ENCODE results near the gene JUP. TPM values are rescaled to one million over a fixed set of nuclear protein-coding genes. Genes with fewer than 3 reads are reported as not detected.

JUP gene
- total RNA-seq (2012; rRNA removed) (12.9 and 14.7 TPM in 2 replicates), polyA plus RNA-seq (2012; rRNA removed) (27.3 and 28.4 TPM in 2 replicates), Bru-seq, nascent RNA (percentile 51 among the genes with signal in this experiment), BruChase-seq, experiment 1, labeled RNA remaining after a 6-hour chase (percentile 69 among the genes with signal in this experiment), BruChase-seq, experiment 2, labeled RNA remaining after a 2-hour chase (percentile 54 among the genes with signal in this experiment)
- polyA plus RNA-seq (2012; cell fraction: cytosol; rRNA removed): 14.0 and 35.6 TPM in 2 replicates
- polyA plus RNA-seq (2012; cell fraction: nucleus; rRNA removed; ENCODE audit: low replicate concordance): 17.9 and 32.0 TPM in 2 replicates
- long read RNA-seq, transcript JUP-201 (15 exons, 3,200 nt): major isoform, 5 of 24 reads
- long read RNA-seq, partial matches to known transcripts: 18 of 24 reads
- long read RNA-seq, other reads (novel, unspliced or antisense): 1 of 24 reads

DNA sequence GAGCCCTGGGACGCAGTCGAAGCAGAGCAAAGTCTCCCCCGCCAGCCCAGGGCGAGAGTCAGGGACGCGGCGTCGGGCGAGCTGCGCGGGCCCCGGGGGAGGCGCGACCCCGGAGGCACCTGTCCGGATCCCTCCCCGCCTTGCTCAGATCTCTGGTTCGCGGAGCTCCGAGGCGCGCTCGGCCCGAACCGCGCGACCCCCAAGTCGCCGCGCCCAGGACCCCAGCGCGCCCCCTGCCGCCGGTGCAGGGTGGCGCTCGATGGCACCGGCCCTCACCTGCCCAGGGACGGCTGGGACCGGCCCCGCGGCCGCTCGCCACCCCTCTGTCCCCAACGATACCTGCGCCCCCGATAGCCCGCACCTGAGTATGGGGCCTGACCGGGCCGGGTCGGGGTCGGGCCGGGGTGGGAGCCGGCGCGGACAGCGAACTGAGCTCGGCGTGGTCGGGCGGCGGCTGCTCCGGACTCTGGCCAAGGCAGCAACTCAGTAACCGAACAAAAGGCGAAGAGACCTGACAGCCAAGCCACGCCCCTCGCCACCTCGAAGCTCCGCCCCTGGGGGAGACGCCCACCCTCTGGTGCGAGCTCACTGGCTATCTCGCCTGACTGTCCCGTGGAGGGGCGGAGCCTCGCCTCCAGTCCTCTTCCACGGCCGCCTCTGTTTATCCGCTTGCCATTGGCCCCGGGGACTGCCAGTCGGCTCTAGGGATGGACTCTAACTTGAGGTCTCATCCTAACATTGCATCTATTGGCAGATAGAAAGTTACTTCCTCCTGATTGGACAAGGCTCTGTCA lies at the start of gene JUP:
TSS of gene JUP (minus strand) at position 485 of the 794 bp plus-strand sequence. CDS start 14,857 bp downstream, outside the sequence.
- peak; percentile 99 for ATAC-seq (ENCODE audit: low read depth)
- H3K27me3 ChIP-seq (ENCODE audit: control insufficient read depth, insufficient read depth, low read length): 0 out of 2 replicates have a peak, but pooled peaks cover 2% of the 10 kb centered on the region
- H3K9me3 ChIP-seq (ENCODE audit: control insufficient read depth, insufficient read depth, low read length): no peaks in the 10 kb centered on the region
- peak within 1 kb of the TSS; percentile 26 for H3K27ac ChIP-seq (ENCODE audit: insufficient read depth, low read length)
- H4K91ac ChIP-seq (ENCODE audit: insufficient read depth, low read depth, low read length): peak within 1 kb of the TSS; percentile 26; the same call in 1 of the 2 replicates
- H3K36me3 ChIP-seq (ENCODE audit: control insufficient read depth, insufficient read depth, low read length): 0 out of 2 replicates have a peak, but pooled peaks cover 2% of the 10 kb centered on the region
- H2BK5ac ChIP-seq (ENCODE audit: low read depth, low read length, poor library complexity, severe bottlenecking): no peak within 1 kb of the TSS
- peak within 1 kb of the TSS; percentile 28; the same call in 1 of the 2 replicates for H3K18ac ChIP-seq (ENCODE audit: low read depth, low read length)
- peak within 1 kb of the TSS; percentile 66 for H3K9ac ChIP-seq (ENCODE audit: low read depth, low read length)
- peak within 1 kb of the TSS; percentile 72 for H4K5ac ChIP-seq (ENCODE audit: low read depth, low read length)
- peak within 1 kb of the TSS; percentile 2; the same call in 1 of the 2 replicates for H2BK120ac ChIP-seq (ENCODE audit: low read depth, low read length)
- peak within 1 kb of the TSS; percentile 55 for H3K4me3 ChIP-seq (ENCODE audit: insufficient read depth, low read depth, low read length)
- H3K4ac ChIP-seq (ENCODE audit: low read depth, low read length): peak within 1 kb of the TSS; percentile 48
- peak within 1 kb of the TSS; percentile 2; the same call in 1 of the 2 replicates for H3K23ac ChIP-seq (ENCODE audit: low read depth, low read length)
- peak within 1 kb of the TSS; percentile 80 for H2AFZ ChIP-seq (replicated peaks; ENCODE audit: low read length, poor library complexity)
- H2BK15ac ChIP-seq (ENCODE audit: low read depth, low read length): peak within 1 kb of the TSS; percentile 47; the same call in 1 of the 3 replicates
- dilution Hi-C loops (cut with HindIII; ENCODE audit: low sequenced_read_pairs, unreplicated experiment) (no loop called here), intact Hi-C loops (cut with micrococcal nuclease) (no loop called here), in situ Hi-C loops (cut with MboI; ENCODE audit: low sequenced_read_pairs) (no loop called here)
- no peak within 1 kb of the TSS for H3K56ac ChIP-seq (ENCODE audit: extremely low read depth, insufficient read depth, low read length)
- CTCF ChIA-PET: interaction anchor here (0.7 to 1.4 kb wide), 9 partner anchors 9 to 51 kb away, joined by 3 to 12 read pairs (median 3); no protein-coding TSS in a partner anchor
- peak within 1 kb of the TSS; percentile 85 for H3K14ac ChIP-seq (replicated peaks; ENCODE audit: low read depth, low read length)
- POLR2A ChIA-PET (ENCODE audit: unreplicated experiment): interaction anchor here (0.9 to 1.4 kb wide), 3 partner anchors 9 to 97 kb away, joined by 3 to 6 read pairs (median 4); no protein-coding TSS in a partner anchor
- H3K79me1 ChIP-seq (ENCODE audit: low read depth in 1 of 2, low read length in 2 of 2): peaks cover 4 to 39% of the 10 kb centered on the region in 2 experiments; a peak in 3 of 4 replicates
- peak within 1 kb of the TSS; percentile 94 for H2AK9ac ChIP-seq (replicated peaks; ENCODE audit: low read depth, low read length, poor library complexity)
- WGBS, 2 experiments (ENCODE audit: extremely low coverage in 2 of 2, insufficient read length in 1 of 2): 1% methylated on average over 33 of the region's 79 CpGs; no CpG with 5 or more reads in 1 of the 2 experiments
- H3K4me1 ChIP-seq (ENCODE audit: control insufficient read depth, insufficient read depth, low read length): peaks cover 20% of the 10 kb centered on the region
- H3K4me2 ChIP-seq (ENCODE audit: low read depth, low read length): peak within 1 kb of the TSS; percentile 97
- no TSS peak for BruUV-seq (replicated peaks)
- H4K20me1 ChIP-seq (ENCODE audit: insufficient read depth, low read length): peaks cover 13% of the 10 kb centered on the region; the same call in 1 of the 2 replicates
- 0 out of 2 replicates have a peak, but pooled peaks cover 2% of the 10 kb centered on the region for H3K9me1 ChIP-seq (ENCODE audit: insufficient read depth, low read length)
- DNase-seq: peak; percentile 99
- peak within 1 kb of the TSS in 1 of 2 experiments; percentile 86; a peak in 2 of 4 replicates for H4K8ac ChIP-seq (ENCODE audit: low read depth in 2 of 2, low read length in 2 of 2)
- H2BK20ac ChIP-seq (ENCODE audit: low read depth, low read length): no peak within 1 kb of the TSS
- peak within 1 kb of the TSS; percentile 84 for H2AK5ac ChIP-seq (ENCODE audit: low read depth, low read length)
- TF ChIP-seq RFX5 (IDR thresholded peaks at IDR 0.05; ENCODE audit: low read depth, low read length) (no peak), MXI1 (IDR thresholded peaks at IDR 0.05; ENCODE audit: borderline replicate concordance, low read depth, low read length) (peak; percentile 41; the same call in 1 of the 2 replicates), POLR2A (IDR thresholded peaks at IDR 0.05; ENCODE audit: low read depth, low read length) (peak; percentile 86), NFE2L2 (IDR thresholded peaks at IDR 0.05; ENCODE audit: low read depth, low read length) (no peak), MAFK (IDR thresholded peaks at IDR 0.05; ENCODE audit: low read depth, low read length) (no peak), BHLHE40 (IDR thresholded peaks at IDR 0.05; ENCODE audit: low read depth, low read length) (no peak; the same call in 1 of the 2 replicates), RCOR1 (IDR thresholded peaks at IDR 0.05; ENCODE audit: insufficient replicate concordance, low read length) (peak; percentile 39), MAZ (IDR thresholded peaks at IDR 0.05; ENCODE audit: borderline replicate concordance, low read depth, low read length) (peak; percentile 5; the same call in 1 of the 2 replicates), RAD21 (IDR thresholded peaks at IDR 0.05; ENCODE audit: low read length) (peak; percentile 8; the same call in 1 of the 2 replicates), FOS (IDR thresholded peaks at IDR 0.05; ENCODE audit: low read depth, low read length) (peak; percentile 57; the same call in 1 of the 2 replicates)
- TF ChIP-seq, protein P1, sequence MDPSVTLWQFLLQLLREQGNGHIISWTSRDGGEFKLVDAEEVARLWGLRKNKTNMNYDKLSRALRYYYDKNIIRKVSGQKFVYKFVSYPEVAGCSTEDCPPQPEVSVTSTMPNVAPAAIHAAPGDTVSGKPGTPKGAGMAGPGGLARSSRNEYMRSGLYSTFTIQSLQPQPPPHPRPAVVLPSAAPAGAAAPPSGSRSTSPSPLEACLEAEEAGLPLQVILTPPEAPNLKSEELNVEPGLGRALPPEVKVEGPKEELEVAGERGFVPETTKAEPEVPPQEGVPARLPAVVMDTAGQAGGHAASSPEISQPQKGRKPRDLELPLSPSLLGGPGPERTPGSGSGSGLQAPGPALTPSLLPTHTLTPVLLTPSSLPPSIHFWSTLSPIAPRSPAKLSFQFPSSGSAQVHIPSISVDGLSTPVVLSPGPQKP (IDR thresholded peaks at IDR 0.05; ENCODE audit: borderline replicate concordance, low read depth, low read length): no peak
- TF ChIP-seq, protein P2, sequence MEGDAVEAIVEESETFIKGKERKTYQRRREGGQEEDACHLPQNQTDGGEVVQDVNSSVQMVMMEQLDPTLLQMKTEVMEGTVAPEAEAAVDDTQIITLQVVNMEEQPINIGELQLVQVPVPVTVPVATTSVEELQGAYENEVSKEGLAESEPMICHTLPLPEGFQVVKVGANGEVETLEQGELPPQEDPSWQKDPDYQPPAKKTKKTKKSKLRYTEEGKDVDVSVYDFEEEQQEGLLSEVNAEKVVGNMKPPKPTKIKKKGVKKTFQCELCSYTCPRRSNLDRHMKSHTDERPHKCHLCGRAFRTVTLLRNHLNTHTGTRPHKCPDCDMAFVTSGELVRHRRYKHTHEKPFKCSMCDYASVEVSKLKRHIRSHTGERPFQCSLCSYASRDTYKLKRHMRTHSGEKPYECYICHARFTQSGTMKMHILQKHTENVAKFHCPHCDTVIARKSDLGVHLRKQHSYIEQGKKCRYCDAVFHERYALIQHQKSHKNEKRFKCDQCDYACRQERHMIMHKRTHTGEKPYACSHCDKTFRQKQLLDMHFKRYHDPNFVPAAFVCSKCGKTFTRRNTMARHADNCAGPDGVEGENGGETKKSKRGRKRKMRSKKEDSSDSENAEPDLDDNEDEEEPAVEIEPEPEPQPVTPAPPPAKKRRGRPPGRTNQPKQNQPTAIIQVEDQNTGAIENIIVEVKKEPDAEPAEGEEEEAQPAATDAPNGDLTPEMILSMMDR (conservative IDR thresholded peaks at IDR 0.05; ENCODE audit: low read depth, low read length): peak; percentile 52
